ENCODE measurements around the gene DNAI4. TPM values are rescaled to one million over a fixed set of nuclear protein-coding genes. Genes with fewer than 3 reads are reported as not detected.
"Not testable (repeated sequence)": the region's sequence is repeated elsewhere in the genome, so short reads cannot be mapped to it uniquely, and the experiment has no call there.

Gene DNAI4
- 1 to 10 TPM; 1.9 to 5.9 TPM for total RNA-seq

- TF ChIP-seq, protein P1, sequence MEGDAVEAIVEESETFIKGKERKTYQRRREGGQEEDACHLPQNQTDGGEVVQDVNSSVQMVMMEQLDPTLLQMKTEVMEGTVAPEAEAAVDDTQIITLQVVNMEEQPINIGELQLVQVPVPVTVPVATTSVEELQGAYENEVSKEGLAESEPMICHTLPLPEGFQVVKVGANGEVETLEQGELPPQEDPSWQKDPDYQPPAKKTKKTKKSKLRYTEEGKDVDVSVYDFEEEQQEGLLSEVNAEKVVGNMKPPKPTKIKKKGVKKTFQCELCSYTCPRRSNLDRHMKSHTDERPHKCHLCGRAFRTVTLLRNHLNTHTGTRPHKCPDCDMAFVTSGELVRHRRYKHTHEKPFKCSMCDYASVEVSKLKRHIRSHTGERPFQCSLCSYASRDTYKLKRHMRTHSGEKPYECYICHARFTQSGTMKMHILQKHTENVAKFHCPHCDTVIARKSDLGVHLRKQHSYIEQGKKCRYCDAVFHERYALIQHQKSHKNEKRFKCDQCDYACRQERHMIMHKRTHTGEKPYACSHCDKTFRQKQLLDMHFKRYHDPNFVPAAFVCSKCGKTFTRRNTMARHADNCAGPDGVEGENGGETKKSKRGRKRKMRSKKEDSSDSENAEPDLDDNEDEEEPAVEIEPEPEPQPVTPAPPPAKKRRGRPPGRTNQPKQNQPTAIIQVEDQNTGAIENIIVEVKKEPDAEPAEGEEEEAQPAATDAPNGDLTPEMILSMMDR (IDR thresholded peaks at IDR 0.05): peak; percentile 45
- H3K36me3 ChIP-seq: no peaks in the 10 kb centered on the region
- peak; percentile 90 for DNase-seq (ENCODE audit: low spot score)
- H3K9me3 ChIP-seq: no peaks in the 10 kb centered on the region
- peak; percentile 94 for ATAC-seq (ENCODE audit: insufficient number of reproducible peaks, low FRiP score, low read depth)
- H3K4me3 ChIP-seq: peak within 1 kb of the TSS; percentile 80
- peak within 1 kb of the TSS; percentile 87 to 95 for H3K27ac ChIP-seq
- H3K4me1 ChIP-seq (ENCODE audit: control insufficient read depth in 1 of 2, low read depth in 2 of 2): peaks cover 17 to 35% of the 10 kb centered on the region in 2 donors
- no peaks in the 10 kb centered on the region for H3K27me3 ChIP-seq (replicated peaks; ENCODE audit: insufficient read depth)
These were observed at the start of gene DNAI4, which contains the start of gene MIER1 for GRCh38 chr1:66924756-66925557. DNAI4 (minus strand) TSS chr1:66924856; CDS start chr1:66924831, 25 bp downstream. MIER1 (plus strand) TSS chr1:66924990; CDS start chr1:66925029, 39 bp downstream.

- H3K4me3 ChIP-seq: no peak overlapping the region
- H3K27me3 ChIP-seq (replicated peaks; ENCODE audit: insufficient read depth): no peaks in the 10 kb centered on the region
- no peaks in the 10 kb centered on the region for H3K9me3 ChIP-seq
- ATAC-seq (ENCODE audit: insufficient number of reproducible peaks, low FRiP score, low read depth): no peak
- DNase-seq (ENCODE audit: low spot score): no peak
- TF ChIP-seq, protein P1 (IDR thresholded peaks at IDR 0.05): no peak
- H3K36me3 ChIP-seq: peaks cover 30% of the 10 kb centered on the region
- H3K27ac ChIP-seq: no peak overlapping the region
- no peaks in the 10 kb centered on the region for H3K4me1 ChIP-seq (ENCODE audit: control insufficient read depth in 1 of 2, low read depth in 2 of 2)
These were observed 43.9 kb upstream of the DNAI4 start for GRCh38 chr1:66968574-66968973.

GRCh38 chr1:66966188-66966873 is 41.7 kb upstream of the DNAI4 start:
- not testable (repeated sequence) for DNase-seq (ENCODE audit: low spot score); H3K27me3 ChIP-seq (replicated peaks; ENCODE audit: insufficient read depth); H3K9me3 ChIP-seq; H3K4me1 ChIP-seq (ENCODE audit: control insufficient read depth in 1 of 2, low read depth in 2 of 2); ATAC-seq (ENCODE audit: insufficient number of reproducible peaks, low FRiP score, low read depth); H3K27ac ChIP-seq; H3K4me3 ChIP-seq
- peaks cover 32% of the 10 kb centered on the region for H3K36me3 ChIP-seq

GRCh38 chr1:66957938-66958337 is 33.3 kb upstream of the DNAI4 start:
- peaks cover 0 to 7% of the 10 kb centered on the region in 2 donors for H3K4me1 ChIP-seq (ENCODE audit: control insufficient read depth in 1 of 2, low read depth in 2 of 2)
- H3K36me3 ChIP-seq: peaks cover 9% of the 10 kb centered on the region
- no peak overlapping the region for H3K4me3 ChIP-seq
- TF ChIP-seq, protein P1 (IDR thresholded peaks at IDR 0.05): no peak
- no peaks in the 10 kb centered on the region for H3K9me3 ChIP-seq
- no peaks in the 10 kb centered on the region for H3K27me3 ChIP-seq (replicated peaks; ENCODE audit: insufficient read depth)
- ATAC-seq (ENCODE audit: insufficient number of reproducible peaks, low FRiP score, low read depth) (no peak), DNase-seq (ENCODE audit: low spot score) (no peak)
- no peak overlapping the region for H3K27ac ChIP-seq

DNA sequence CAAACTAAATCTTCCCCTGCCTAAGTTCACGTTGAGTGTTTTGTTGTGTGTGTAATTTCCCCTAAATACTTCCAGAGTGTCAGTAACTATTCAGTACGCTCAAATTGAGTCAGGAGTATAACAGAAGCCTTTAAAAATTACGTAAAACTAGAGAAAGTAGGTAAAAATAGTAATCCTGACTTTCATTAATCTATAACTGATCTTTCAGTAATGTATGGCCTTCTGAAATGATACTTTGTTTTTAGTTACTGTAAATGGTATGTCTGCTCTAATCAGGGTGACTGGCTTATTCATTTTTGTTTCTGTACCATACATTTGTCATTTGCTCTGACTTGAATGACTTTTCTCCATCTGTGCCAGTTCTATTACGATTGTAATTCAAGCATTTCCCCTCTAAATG is 29.6 kb upstream of the DNAI4 start:
- Histone ChIP-seq H3K27me3 (replicated peaks; ENCODE audit: insufficient read depth) (no peaks in the 10 kb centered on the region), H3K9me3 (no peaks in the 10 kb centered on the region), H3K36me3 (peaks cover 10% of the 10 kb centered on the region), H3K4me1 (ENCODE audit: control insufficient read depth in 1 of 2, low read depth in 2 of 2) (peaks cover 2 to 7% of the 10 kb centered on the region in 2 donors), H3K27ac (no peak overlapping the region), H3K4me3 (no peak overlapping the region)
- ATAC-seq (ENCODE audit: insufficient number of reproducible peaks, low FRiP score, low read depth): no peak
- TF ChIP-seq, protein P1 (IDR thresholded peaks at IDR 0.05): no peak
- DNase-seq (ENCODE audit: low spot score): no peak

Data from thoracic aorta (tissue), 2 donors.